Muscle of arm (tissue), 12 donors: ENCODE results near the gene FUOM. TPM values are rescaled to one million over a fixed set of nuclear protein-coding genes. Genes with fewer than 3 reads are reported as not detected.

ENCODE experiments used
- DNase-seq: peaks from one replicate; pipeline ENCODE4 v3.0.0-alpha.2; 2013
- polyA plus RNA-seq, 12 donors: library from polyadenylated mRNA; unstranded; fragments of 120-200 nt; gene quantifications; one replicate each; pipeline ENCODE4 v1.2.1, GENCODE V29; 2013; ENCODE audit not compliant: insufficient read length in 12 of 12

Gene FUOM
- polyA plus RNA-seq, 12 donors = 3.7 to 7.6 (median 4.7) TPM; not detected in 2

DNA sequence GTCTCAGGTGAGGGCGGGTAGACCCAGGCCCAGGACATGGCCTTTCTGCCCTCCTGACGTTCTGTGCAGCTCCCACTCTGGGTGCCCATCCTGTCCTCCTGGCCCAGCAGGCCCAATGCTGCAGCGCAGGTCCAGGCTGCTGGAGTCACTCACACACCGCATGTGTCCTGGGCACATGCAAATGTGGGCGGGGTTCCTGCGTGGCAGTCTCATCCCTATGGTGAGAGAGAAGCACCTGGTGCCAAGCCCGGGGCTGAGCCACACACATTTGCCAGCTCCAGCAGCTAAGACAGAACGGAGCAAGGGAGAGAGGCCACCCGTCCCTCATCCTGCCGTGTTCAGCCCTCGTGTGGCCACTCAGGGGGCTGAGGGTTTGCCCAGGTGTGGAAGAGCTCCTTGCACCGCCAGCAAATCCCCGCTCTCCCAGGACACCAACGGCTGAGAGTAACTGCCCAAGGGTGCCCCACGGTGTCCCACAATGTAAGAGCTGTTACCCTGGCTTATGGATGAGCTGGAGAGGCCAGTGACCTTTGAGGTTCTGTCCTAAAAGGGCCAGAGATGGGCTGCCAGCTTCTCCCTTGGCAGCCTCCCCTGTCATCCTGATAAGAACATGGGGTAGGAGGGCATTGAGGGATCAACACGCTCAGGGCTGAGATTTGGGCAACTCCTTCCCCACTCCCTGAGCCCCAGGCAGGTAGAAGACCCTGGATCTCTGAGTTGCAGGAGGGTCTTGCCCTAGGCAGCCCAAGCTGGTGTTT, 4.4 kb downstream of the FUOM start:
- DNase-seq = no peak

DNA sequence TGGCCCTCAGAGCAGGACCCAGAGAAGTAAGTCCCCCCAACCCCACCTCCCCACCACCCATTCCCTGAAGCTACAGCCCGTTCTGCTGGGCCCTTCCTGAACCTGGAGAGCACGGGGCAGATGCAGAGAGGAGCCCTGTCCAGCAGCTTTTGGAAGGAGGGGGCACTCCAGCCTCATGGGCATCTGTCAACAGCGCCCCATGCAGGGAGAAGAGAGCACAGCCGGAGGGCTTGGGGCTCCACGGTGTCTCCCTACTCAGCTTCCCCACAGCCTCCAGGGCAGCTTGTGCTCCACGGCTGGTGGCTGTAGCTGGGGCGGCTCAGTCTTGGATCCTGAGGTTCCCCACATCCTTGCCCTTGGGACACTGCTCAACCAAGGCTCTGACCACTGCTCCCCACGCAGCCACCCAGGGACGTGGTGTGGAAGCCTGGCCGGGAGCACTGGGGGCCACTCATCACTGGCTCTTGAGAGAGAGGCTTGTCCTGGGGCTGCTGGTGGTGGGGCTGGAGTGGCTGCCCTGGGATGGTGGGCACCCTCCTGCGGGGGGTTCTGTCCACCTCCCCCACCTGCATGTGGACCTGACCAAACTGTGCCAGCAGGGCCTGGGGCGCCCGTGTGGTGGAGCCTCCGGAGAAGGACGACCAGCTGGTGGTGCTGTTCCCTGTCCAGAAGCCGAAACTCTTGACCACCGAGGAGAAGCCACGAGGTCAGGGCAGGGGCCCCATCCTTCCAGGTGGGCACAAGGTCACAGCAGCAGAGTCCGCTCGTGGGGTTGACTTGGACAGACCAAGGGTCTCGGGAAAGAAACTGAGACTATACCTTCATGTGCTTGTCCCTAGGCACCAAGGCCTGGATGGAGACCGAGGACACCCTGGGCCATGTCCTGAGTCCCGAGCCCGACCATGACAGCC, 6.2 kb downstream of the FUOM start:
- no peak for DNase-seq

DNA sequence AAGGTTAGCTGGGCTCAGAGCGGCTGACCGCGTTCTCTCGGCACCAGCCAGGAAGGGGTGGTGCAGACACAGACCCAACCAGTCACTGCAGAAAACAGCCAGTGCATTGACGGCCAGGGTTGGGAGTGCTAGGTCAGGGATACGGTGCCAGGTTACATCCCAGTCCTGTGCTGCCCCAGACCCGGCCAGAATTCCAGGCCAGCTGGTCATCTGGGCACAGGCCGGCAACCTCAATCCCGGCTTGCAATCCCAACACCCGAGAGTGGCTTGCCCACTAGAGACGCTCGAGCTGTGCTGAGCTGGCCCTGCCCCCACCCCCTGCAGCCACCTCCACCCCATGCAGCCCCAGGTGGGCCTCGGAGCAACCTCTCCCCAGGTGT, 6.9 kb downstream of the FUOM start:
- no peak for DNase-seq

DNA sequence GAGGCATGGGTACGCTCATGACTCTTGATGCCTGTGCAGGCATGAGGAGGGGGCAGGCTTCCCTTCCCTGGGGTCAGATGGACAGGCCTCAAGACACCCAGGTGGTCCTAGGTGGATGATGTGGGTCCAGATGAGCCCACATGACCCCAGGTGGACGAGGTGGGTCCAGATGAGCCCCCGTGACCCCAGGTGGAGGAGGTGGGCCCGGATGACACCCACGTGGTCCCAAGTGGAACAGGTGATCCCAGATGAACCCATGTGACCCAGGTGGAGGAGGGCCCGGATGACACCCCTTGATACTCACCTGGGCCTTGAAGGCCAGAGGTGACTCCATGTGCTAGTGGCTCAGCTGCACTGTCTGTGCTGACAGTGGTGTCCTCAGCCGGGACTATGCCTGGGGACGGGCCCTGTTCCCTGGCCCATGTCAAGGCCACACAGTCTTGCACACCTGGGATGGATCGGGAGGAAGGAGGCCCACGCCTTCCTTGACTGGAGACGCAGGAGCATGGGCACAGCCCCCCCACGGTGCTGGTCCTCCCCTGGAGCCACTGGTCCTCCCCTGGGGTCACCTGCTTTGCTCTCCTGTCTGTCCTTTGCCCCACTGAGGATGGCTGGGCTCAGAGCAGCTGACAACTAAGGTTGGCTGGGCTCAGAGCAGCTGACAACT, 7.4 kb downstream of the FUOM start:
- DNase-seq = no peak

DNA sequence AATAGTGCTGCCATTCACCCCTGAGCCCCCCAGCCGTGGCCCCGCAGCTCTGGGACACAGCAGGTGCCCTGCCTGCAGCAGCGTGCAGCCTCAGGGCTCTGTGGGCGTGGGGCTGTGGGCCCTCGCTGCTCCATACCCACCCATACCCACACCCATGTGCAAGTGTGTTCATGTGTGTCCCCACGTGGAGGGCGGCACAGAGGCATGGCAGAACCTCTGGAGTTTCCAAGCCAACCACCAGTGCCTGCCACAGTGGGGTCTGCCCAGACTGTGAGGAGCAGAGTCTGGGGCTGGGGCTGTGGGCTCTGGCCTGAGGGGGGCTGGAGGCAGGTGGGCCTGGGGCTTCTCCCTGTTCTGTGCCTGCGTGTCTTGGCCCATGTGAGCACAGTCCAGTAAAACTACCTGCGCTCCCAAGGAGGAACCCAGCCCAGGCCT, 8.2 kb downstream of the FUOM start:
- no peak for DNase-seq

DNA sequence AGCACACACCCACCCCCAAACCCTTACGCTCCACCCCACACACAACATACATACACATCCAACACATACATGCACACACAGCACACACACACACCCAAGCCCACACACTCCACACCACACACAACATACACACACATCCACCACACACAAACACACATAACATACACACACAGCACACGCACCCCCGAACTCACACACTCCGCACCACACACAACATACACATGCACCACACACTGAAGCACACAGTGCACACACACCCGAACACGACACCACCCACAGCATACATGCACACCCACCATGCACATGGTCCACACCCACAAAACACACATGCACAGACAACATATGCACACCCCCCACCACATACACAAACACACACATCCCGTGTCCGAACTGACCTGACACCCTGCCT, 8.7 kb downstream of the FUOM start:
- DNase-seq = no peak

DNA sequence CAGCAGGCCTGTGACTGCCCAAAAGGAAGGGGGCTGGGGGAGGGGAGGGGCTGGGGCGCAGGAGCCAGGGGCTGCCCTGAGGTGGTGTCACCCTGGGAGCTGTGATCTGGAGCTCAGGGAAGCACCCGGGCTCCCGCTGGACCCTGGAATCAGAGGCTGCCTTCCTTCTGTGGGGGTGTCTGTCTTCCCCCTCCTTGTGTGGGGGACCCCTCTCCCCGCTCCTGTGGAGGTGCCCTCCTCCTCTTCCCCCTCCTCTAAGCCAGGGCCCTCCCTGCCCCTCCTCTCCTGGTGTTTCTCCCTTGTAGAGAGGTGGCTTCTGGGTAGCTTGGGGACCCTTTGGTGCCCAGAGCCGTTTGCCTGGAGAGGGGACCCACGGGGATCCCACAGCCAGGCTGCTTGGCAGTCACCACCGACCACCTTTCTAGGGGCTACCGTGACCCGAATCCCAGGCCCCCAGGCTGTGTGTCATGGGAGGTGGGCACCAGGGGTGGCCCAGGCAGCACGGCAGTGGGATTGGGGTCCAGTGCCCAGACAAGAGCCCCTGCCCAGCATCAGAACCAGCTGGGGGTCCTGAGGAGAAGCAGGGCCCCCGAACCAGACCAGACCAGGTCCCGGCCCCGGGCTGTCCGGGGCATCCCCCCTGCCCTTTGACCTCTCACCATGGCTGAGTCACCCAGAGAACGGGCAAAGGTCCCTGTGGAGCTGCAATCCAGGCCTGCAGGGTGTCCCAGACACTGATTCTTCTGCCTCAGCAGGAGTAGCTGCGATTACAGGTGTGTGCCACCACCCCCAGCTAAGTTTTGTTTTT, 9.9 kb downstream of the FUOM start:
- no peak for DNase-seq

DNA sequence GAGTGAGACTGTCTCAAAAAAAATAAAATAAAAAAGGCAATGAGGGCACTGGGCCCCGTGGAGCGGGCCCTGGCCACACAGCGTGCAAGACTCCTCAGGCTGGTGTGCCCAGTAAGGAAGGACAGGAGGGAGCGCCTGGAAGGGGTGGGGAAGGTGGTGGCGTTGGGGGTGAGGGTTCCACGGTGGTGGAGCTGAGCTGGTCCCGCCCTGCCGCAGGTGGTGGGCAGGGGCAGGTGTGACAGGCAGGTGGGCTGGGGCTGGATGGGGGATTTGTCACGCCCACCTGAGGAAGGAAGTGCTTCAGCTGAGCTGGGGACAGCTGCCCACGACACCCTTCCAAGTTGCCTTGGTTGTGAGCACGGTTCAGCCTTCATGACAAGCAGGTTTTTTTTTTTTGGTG, 11.4 kb downstream of the FUOM start:
- no peak for DNase-seq

DNA sequence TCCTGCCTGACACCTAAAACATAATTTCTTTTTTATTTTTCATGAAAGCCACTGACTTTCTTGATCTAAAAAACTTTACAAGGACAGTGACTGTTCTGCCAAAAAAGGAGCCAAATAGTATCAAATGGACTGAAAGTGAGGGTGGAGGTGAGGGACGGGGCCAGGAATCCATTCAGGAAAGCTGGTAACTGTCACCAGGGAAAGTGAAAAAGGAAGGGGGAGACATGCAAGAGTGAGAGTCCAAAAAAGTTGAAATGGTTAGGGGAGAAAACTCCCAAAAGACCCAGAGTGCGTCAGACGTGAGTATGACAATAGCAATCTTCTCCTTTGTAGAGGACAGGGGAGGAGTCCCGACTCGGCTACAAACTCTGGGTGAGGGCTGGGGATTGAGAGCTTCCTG, 13.6 kb downstream of the FUOM start:
- DNase-seq = no peak

DNA sequence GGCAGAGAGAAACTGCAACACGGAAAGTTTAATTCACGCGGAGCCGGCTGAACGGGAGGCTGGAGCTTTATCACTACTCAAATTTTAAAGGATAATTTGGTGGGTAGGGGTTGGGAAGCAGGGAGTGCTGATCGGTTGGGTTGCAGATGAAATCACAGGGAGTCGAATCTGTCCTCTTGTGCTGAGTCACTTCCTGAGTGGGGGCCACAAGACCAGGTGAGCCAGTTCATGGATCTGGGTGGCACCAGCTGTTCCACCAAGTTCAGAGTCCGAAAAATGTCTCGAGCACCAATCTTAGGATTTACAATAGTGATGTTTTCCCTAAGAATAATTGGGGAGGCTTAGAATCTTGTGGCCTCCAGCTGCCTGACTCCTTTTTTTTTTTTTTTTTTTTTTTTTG, 14.3 kb downstream of the FUOM start:
- DNase-seq = no peak

DNA sequence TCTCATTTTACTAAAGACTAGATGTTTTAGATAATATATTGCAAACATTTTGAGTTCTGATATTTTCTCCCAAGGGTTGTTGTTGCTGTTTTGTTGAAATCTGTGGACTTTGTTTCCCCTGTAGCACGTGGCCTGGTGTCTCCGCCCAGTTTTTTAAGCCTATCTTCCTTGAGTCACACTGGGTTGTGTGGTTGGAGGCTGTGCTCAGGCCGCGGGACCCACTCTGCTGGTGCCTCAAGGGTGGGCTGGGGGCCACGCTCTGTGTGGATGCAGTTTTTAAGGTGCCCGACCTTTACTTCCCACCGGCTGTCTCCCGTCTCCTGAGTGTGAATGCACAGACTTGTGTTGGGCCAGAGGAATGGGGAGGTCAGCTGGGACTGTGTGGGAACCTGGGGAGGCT, 14.9 kb downstream of the FUOM start:
- no peak for DNase-seq

DNA sequence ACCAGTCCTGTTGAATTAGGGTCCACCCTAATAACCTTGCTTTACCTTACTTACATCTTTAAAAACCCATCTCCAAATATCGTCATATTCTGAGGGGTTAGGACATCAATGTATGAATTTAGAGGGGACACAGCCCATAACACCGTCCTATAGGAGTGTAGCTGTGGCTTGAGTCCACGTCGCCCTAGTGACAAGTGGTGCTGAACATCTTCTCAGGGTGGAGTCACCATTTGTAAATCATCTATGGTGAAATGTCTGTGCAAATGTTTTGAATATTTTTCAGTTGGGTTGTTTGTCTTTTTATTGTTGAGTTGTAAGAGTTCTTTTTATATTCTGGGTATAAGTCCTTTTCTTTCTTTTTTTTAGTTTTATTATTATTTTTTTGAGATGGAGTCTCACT, 15.8 kb downstream of the FUOM start:
- DNase-seq = no peak

DNA sequence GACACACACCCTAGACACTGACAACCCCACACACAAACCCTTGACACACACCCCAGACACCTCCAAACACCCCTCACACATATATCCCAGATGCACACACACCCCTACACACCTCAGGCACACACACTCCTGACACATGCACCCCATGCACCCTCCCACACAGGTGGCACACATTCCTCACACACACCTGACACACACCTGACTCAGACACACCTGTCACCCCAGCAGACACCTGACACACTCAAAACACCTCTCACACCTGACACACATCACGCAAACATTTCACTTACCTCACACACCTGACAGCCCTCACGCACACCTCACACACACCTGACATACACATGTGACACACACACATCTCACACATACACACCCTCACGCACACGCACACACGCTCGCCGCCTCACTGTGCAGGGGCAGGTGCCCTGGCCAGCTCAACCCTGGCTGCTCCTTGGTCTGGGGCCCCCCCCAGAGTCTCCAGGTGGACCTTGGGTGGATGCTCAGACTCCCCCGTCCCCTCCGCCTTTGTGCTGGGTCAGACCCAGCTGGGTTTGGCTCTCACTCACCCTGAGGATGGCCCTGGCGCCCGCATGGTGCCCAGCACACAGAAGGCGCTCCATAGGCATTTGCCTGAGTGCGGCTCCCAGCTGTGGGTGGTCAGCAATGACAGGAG, 18.0 kb downstream of the FUOM start:
- no peak for DNase-seq

DNA sequence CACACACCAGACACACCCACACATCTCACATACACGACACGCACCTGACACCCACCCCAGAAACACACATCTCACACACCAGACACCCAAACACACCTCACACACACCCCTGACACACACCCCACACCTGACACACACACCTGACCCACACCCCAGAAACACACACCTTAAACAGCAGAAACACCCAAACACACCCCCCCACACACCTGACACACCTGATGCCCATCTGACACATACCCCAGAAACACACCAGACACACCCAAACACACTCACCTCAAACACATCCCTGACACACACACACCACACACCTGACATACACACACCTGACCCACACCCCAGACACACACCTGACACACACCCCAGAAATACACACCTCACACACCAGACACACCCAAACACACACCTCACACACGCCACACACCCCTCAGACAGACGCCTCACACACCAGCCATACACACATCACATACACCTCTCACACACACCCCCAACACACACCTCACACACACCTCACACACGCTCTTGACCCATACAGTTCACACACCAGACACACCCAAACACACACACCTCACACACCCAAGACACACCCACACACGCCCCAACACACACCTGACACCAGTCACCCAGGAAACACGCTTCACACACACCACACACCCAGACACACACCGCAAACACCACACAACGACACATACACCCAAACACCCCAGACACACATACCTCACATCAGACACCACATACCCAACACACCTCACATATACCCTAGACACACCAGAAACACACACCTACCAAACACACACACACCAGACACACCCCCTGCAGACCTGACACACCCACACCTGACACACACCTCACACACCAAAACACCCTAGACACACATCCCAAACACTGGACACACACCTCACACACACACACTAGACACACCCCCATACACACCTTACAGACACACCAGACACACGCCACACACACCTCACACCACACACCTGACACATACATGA, 19.4 kb downstream of the FUOM start:
- no peak for DNase-seq

DNA sequence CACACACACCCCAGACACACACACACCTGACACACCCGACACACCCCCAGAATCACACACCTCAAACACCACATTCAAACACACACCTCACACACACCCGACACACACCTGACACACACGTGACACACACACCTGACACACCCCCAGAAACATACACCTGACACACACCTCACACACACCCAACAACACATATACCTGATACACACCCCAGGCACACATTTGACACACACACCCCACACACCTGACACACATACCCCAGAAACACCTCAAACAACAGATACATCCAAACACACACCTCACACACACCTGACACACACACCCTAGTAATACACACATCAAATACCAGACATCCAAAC, 20.5 kb downstream of the FUOM start:
- DNase-seq = no peak

DNA sequence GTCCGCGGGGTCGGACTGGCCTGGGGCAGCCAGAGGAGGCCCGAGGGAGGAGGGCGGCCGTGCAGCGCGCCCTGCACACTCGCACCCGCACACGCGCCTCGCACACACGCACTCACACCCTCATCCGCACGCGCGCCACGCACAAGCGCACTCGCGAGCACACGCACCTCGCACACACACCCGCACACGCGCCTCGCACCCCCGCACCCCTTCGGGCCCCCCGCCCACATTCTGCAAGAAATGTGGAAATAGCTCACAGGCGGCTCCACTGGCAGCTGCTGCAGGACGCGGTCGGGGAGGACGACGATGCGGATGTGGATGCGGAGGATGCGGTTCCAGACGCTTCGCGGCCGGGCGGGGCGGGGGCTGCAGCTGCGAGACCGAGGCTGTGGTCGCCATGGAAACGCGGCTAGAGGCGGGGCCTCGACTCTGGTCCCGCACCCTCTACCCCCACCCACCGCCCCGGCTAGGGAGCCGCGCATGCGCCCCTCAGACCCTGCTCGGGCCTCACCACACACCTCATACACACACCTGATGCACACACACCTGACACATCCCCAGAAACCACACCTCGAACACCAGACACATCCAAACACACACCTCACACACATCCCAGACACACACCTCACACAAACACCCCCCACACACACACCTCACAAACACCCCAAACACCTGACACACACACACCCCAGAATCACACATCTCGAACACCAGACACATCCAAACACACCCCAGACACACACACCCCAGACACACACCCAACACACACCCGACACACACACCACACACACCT, 21.0 kb downstream of the FUOM start, which contains the start of gene CALY:
Gene CALY (minus strand): TSS at position 320 of the 793 bp plus-strand sequence. CDS start 7,907 bp downstream, outside the sequence.
- no peak for DNase-seq

DNA sequence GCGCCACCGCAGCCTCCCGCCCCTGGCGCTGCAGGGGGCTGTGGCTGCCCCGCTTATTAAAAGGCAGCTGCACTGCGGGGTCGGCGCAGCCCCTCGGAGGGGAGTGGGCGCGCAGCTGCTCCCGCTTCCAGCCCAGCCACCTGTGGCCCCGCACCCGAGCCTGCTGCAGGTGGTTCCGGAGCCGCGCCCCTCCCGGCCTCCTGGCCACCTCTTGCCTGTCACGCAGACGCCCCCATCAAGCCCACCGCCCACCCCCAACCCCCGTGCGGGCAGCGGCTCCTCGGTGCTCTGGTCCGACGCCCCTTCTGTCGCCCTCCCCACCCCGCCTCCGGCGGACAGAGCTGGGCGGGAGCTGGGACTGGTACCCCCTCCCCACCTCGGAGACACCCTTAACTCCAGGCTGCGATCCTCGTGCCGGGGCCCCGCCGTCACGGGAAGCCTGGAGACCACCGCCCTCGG, 21.7 kb downstream of the FUOM start:
- no peak for DNase-seq

DNA sequence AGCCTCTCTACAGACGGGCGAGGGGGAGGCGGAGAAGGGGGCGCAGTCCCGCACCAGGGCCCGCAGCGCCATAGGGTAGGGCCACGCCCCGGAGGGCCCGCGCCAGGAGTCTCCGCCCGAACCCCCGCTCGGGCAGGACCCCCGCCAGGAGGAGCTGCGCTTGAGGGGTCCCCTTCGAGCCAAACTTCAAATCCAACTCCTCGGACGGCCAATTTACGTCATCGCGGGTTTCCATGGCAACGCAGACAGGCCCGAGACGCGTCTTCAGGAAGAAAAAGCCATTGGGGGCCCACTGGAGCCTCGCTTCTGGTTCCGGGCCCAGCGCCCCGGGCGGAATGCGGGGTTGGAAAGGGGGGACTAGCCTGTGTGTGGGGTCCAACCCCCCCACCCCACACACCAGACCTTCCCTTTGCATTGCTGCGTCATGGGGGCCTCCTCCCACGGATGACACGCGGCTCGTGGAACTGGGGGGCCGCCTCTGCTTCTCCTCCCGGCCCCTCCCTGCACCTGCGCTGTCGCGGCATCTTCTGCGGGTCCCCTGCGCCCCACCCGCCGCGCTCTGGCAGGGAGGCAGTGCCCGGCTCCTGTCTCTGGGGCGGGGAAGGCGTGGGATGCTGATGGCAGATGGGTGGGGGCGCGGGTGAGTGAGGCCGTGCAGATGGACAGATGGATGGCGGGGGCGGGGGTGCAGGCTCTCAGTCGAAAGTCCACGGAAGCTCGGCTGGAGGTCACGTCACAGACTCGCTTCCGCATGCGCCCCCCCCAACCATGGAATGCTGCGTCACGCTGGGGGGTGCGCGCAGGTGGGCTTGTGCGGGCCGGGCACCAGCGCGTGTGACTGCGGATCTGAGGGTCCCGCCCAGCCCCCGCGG, 22.3 kb downstream of the FUOM start:
- peak; percentile 72 for DNase-seq
